Globus pallidus (tissue), 1 donor: ENCODE data around the gene FAM8A1.

ENCODE experiments used
- DNase-seq: peaks from one replicate; pipeline ENCODE4 v3.0.0-alpha.2; 2015; ENCODE audit warnings: low spot score

FAM8A1 gene

DNA sequence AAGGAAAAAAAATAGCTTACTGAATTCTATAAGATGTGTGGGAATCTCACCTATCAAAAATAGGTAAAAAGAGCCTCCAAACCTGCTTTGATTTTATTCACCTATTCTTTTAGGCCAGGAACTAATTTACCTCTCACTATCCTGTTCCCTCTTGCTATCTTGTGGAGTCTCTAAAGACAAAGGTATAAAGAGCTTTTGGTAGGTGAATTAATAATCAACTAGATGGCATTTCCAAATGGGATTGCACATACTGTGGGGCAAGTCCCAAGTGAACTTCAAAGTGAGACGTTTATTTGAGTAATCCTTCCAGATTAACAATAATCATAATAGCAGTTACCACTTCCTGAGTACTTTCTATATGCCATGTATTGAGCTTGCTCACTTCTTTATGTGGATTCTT is 2.8 kb downstream of the FAM8A1 start:
- DNase-seq = no peak

DNA sequence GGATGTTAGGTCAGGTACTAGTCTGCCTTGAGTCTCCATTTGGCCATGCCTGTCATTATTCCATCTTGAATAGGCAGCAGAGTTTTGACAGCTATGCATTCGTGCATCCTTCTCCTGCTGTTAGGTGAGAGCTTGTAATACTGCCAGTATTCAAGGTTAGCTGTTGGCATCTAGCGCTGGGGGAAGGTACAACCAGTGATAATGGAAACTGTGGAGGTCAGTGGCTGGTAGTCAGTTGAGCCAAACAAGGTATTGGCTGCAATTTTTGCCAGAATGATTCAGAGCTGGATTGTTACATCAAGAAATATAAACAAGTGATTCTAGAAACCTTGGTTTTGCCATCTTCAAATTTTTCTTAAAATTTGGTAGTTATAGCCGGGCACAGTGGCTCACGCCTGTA is 6.5 kb downstream of the FAM8A1 start:
- no peak for DNase-seq

DNA sequence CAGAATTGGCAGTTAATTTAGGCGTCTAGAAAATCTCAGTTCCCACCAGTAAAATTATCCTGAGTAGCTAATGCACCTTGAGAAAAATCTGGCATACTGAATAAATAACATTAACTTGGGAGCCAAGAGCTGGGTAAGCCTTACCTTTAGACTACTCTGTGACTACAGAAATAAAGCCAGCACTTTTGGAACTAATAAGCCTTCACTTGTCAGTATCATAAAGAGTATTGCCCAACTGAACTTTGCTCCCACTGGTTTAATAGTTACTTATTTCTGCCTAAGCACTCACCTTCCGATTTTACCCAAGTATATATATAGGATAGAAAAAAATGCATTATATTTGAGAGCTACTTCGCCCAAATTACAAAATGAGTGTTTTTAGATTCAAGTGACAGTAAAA is 10.7 kb downstream of the FAM8A1 start:
- no peak for DNase-seq

DNA sequence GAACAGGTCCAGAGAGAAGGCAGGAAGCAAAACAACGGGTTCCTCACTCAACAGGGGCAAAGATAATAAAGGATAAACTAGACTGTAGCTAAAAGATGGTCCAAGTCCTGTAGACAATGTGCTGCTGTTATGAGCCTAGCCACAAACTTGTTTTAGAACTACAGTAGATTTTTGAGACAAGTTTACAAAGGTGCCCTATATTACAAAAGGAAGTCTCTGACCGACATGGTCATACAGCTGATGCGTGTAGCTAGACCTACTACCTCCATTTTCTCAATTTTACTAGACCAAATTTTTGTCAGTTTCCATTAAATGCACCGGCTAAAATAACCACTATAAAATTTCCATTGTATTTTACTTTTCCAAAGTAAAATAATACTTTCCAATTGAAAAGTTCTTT is 11.9 kb downstream of the FAM8A1 start:
- DNase-seq = no peak

DNA sequence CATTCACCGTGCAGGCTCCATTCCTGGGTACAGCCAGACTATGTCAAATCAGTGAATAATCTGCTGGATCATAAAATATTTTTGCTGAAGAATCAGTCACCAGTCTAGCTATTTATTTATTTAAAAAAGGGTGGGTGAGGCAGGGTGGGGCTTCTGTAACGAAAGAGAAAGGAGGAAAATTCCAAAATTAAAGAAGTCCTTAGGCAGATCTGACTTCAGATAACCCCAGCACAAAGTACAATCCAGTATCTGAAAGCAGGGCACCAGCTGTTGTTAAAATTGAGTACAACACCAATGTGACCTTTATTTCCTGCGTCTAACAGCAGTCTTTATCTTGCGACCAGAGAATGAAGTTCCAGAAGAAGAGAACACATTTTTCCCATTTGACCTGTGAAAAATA is 15.7 kb downstream of the FAM8A1 start:
- DNase-seq = no peak

DNA sequence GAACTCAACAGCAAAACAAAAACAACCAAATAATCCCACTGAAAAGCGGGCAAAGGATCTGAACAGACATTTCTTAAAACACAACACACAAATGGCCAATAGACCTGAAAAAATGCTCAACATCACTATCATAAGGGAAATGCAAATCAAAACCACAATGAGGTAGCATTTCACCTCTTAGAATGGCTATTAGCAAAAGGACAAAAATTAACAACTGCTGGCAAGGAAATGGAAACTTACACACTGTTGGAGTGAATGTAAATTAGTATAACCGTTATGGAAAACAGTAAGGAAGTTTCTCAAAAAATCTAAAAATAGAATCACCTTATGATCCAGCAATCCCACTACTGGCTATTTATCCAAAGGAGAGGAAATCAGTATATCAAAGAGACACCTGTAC is 20.9 kb downstream of the FAM8A1 start:
- no peak for DNase-seq

DNA sequence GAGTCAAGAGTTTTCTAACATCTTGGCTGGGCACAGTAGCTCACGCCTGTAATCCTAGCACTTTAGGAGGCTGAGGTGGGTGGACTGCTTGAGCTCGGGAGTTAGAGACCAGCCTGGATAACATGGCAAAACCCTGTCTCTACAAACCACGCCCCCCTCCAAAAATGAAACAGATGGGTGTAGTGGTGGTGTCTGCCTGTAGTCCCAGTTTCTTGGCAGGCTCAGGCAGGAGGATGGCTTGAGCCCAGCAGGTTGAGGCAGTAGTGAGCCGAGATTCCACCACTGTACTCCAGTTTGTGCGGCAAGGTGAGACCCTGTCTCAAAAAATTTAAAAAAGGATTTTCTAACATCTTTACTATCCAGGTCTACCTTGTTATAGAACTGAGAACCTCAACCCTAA is 22.0 kb downstream of the FAM8A1 start:
- DNase-seq = no peak

DNA sequence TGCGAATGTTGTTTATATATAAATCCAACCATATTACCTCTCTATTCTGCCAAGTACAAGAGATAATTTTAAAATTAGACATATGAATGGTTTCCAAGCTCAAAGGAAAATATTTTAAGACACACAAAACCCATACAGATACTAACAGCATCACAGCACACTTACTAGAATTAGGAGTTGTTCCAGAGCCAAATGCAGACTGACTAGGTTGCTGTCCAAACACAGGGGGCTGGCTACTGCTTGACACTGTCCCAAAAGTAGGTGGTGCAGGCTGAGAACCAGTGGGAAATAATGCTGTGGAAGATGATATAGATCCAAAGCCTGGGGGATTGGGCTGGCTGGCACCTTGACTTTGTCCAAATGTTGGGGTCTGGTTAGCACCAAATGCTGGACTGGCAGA is 24.3 kb downstream of the FAM8A1 start:
- no peak for DNase-seq

DNA sequence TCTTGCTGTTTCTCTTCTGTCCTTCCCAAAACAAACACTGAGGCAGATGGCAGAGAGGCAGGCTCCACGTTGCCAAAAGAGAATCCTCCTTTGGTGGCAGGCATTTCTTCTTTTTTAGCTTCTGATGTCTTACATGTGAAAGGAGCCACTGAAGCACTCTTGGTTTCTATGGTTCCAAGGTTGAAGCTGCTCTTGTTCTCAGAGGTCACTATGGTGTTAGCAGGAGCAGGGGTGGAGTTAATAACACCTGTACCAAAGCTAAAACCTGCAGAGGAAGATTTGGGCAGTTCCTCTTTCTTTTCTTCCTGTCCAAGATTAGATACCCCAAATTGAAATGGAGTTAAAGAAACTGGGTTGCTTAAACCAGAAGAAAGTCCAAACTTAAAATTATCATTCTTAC is 28.8 kb downstream of the FAM8A1 start:
- no peak for DNase-seq

DNA sequence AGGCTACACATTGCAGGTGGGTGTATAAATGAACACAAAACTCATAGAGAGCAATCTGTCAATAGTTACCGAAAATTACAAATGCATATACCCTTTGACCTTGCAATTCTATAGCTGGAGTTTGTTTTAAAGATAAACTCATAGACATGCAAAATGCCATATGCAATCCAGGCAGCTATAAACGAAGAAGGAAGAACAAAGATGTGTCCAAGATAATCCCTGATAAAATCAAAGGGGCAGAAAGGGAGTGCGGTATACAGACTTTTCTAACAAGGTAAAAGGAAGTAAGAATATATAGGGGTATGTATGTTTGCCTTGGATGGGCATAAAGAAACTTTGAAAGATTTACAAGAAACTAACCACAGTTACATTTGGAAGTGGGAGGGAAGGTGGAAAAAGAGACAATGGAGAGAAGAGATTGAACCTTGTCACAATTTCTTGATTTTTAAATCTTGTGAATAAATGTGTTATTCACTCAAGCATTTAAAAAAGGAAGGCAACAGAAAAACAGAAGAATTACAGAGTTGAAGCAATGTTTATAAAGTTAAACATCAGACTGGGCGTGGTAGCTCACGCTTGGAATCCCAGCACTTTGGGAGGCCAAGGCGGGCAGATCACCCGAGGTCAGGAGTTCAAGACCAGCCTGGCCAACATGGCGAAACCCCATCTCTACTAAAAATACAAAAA is 29.9 kb downstream of the FAM8A1 start:
- DNase-seq = no peak

DNA sequence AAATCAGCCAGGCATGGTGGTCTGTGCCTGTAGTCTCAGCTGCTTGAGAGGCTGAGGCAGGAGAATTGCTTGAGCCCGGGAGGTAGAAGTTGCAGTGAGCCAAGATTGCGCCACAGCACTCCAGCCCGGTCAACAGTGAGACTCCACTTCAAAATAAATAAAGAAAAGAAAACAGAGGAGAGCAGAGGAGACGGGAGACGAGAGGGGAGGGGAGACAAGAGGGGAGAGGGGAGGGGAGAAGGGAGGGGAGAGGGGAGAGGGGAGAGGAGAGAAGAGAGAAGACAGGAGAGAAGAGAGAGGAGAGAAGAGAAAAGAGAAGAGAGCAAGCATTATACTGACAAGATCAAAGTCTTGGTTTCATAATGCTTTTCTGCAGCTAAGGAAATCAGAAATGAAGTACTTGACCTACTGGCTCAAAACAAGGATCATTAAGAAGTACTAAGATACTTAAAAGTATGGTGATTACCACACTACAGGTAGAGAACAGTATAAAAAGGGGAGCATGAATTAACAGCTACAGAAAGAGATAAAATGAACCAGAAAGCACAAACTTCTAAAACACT is 30.5 kb downstream of the FAM8A1 start:
- no peak for DNase-seq

DNA sequence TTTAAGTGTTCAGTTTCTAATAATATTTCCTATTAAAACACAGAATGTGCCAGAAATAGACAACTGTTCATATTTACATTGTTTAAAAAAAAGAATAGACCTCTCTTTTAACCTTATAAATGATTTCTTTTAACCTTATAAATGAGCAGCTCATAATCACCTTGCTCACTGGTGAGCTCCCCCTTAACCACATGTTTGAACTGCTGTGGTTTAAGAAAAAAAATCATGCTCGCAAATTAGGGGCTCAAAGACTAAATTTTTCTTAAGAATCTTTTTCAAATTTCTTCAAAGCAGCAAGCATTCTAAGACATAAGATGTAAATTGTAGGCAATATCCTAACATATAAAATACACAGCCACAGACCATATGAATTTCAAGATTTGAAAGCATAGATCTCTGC is 32.8 kb downstream of the FAM8A1 start:
- no peak for DNase-seq

DNA sequence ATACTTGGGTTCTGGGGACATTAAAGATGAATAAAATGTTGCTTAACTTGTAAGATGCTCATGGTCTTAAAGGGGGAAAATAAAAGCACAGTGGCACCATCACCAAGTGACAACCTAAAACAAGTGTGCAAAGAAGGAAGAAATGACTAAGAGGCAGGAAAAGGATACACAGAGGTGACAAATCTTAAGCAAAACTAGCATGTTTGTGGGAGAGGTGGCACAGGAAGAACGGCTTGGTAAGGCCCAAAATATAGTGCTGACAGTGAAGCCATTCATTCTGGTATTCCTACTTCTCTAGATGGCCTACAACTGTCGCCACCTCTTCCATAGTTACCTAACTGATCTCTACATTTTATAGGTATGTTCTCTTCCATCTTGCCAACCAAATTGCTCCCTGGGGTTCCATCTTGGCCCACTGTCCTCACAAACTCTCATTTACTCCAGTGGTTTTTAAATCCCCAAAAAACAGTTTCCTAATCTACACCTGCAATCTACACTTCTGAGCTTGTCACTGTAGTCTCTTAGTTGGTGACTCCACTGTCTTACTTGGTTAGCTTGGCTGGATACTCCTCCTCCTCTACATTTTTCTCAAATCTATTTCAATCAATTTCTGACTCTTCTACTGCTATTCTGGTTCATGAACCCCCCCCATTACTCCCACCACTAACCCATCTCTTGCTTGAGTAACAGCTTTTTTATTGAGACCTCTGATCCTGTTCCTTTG is 33.5 kb downstream of the FAM8A1 start:
- DNase-seq = no peak

DNA sequence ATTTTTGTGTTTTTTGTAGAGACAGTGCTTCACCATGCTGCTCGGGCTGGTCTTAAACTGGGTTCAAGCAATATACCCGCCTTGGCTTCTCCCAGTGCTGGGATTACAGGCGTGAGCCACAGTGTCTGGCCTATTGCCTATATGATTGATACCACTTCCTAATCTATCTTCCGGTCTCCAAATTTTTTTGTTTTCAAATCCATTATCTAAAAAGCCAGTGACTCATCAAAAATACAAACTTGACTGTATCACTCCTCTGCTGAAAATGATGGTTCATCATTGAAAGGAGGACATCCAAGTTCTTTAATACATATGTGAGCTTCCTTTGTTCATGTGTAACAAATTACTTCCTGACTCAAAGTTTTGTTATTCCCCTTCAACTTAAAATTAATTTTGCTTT is 35.5 kb downstream of the FAM8A1 start:
- no peak for DNase-seq

DNA sequence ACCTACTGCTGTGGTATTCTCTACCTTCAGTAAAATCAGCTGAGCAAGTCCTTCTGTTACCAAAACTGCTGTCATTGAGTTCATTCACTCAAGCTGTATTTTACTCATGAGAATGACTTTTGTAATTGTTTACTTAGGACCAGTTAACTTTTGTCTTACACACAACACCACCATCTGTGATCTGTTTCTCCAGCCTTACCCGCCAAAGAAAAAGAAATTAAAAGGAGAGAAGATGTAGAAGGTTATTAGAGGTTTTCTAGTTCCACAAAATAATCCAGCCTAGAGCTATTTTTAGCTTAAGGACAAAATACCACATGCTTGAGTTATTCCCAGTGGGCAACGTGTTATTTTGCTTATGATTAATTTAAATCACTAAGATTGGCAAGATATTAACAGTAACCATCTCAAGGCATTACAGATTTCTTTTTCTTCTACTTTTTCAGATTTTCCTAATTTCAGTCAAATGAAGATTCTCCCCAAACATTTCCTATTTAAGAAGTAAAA is 38.2 kb downstream of the FAM8A1 start:
- DNase-seq = no peak

DNA sequence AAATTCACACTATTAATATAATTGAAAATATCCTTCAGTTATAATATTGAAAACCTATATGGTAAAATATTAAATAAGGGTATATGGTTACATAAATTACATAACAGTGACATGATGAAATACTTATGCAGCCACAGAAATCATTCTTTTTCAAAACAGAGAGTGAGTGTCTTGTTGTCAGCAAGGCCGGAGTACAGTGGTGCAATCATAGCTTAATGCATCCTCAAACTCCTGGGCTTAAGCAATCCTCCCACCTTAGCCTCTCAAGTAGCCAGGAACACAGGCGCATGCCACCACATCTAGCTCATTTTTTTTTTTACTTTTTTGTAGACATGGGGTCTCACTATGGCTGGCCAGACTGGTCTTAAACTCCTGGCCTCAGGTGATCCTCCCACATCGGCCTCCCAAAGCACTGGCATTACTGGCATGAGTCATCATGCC is 40.4 kb downstream of the FAM8A1 start:
- no peak for DNase-seq

DNA sequence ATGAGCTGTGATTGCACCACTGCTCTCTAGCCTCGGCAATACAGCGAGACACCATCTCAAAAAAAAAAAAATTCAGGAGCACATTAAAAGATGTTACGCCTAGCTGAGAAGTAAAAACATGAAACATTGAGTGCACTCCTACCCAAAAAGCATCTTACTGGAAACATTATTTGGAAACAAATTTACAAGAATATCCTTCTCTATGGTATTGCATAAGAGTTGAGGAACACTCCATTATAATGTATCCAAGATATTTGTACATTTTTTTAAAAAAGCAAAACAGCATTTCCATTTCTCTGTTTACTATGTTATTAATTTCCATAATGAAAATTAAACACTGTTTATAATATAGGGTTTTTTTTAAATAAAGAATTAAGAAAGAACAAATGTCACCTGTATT is 48.6 kb downstream of the FAM8A1 start:
- no peak for DNase-seq

DNA sequence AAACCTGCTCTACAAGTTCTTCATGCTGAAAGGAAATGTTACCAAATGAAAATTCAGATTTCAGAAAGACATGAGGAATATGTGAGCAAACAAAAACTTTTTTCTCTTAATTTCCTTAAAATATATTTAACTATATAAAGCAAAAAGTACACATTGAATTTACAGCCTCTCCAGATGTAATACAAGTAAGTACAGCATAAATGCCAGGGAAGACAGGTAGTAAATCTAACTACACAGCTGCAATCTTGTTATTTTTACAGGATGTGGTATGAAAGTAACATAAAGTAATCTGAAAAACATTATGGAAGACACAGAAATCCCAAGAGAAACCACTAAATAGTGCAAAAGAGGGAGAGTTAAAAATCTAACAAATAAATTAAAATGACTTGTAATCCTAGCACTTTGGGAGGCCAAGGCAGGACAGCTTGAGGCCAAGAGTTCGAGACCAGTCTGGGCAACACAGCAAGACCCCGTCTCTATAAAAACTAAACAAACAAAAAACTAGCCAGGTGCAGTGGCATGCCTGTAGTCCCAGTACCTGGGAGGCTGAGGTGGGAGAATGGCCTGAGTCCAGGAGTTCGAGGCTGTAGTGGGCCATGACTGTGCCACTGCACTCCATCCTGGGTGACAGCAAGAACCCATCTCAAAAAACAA is 50.7 kb downstream of the FAM8A1 start:
- no peak for DNase-seq

DNA sequence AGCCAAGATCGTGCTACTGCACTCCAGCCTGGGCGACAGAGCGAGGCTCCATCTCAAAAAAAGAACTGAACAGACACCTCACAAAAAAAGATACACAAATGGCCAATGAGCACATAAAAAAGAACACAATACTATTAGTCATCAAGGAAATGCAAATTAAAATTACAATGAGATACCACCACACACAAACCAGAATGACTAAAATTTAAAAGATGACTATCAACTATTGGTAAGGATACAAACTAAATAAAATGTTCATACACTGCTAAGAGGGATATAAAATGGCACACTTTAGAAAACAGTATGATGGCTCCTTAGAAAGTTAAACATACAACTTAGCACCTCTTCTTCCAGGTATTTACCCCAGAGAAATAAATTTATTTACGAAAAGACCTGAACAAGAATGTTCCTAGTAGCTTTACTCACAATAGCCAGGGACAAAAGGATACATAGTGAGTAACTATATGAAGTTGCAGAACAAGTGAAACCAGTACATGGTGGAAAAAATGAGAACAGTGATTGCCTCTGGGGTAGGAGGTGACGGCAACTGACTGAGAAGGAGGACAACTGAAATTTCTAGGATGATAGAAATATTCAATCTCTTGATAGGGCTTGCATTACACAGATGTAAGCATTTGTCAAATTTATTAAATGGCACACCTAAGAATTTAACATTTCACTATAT is 53.2 kb downstream of the FAM8A1 start:
- DNase-seq = no peak

DNA sequence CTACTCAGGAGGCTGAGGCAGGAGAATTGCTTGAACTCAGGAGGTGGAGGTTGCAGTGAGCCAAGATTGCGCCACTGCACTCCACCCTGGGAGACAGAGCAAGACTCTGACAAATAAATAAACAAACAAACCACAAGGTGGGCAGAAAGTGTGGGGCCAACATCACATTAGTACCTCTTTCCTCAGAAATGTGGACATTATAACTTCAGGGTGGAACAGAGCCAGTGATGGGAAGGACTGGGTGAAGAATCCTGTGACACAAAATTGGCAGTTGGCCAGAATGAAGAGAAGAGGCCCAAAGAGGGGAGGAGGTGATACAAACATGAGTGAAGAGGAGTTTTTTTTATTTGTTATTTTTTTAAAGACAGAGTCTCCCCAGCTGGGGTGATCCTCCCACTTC is 56.0 kb downstream of the FAM8A1 start:
- DNase-seq = no peak

DNA sequence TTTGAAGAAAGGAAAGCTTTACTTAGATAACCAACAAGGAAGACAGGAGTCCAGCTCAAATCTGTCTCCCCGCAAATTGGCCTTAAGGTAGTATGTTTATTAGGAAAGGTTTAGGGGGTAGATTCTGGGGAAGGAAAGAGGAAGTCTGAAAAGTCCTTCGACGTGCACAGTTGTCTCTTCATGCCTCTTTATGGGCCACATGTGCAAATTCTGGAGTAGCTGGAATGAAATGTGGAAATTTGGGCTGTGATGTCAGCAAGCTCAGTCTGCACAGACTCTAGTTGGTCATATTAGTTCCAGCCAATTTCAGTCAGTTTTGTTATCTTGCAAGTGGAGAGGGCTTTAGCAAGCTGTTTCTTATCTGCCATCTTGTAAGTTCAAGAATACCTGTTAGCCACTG is 56.5 kb downstream of the FAM8A1 start:
- no peak for DNase-seq
